ENCODE results near the gene NR1H3. TPM values are rescaled to one million over a fixed set of nuclear protein-coding genes. Genes with fewer than 3 reads are reported as not detected.
A peak's percentile ranks its signal among the peaks of the same experiment; 100 is the strongest.

The NR1H3 gene
- total RNA-seq, 1 experiment from 2014 or later: 26.3 TPM

DNA sequence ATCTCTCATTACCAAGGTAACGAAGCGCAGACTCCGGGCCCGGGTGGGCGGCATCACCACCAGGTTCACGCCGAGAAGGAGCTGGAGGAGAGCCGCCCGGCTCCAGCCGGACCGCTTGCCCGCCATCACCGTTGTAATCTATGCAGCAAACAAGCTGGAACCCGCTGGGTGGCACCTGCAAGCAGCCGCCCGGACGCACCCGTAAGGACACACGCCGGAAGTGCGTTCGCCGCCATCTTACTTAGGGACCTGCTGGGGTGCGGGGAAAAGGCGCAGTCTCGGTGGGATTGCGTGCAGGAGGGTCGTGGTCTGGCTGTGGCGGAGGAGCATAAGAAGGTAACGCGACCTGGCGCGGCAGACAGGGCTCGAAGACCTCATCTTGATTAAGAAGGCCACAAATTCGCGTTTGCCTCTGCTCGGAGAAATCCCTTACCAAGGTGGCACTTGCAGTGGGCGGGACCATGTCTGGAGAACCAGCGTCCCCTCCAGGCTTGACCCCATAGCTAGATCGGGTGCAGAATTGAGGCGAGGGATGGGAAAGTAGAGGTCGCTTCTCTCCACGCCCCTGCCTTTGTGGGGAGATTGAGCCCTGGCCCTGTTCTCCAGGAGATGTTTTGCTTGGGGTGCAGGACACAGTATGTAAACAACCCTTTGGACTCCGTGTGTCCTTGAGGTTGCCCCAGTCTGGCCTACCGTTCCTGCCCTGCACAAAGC is 9.0 kb upstream of the NR1H3 start, which contains the start of gene ACP2:
TSS of gene ACP2 (minus strand) at position 151 of the 714 bp plus-strand sequence. CDS start at position 126, 25 bp downstream.
- Histone ChIP-seq H2BK20ac (ENCODE audit: low read depth, low read length, poor library complexity, severe bottlenecking) (no peak within 1 kb of the TSS), H4K91ac (ENCODE audit: insufficient read length, low read depth, low read length) (no peak within 1 kb of the TSS), H3K23me2 (ENCODE audit: insufficient read length, low read depth, low read length, poor library complexity, severe bottlenecking) (peaks cover 8% of the 10 kb centered on the region), H2AK5ac (ENCODE audit: insufficient read length, low read length) (no peak within 1 kb of the TSS), H3K27me3 (ENCODE audit: insufficient read depth, low read length) (no peaks in the 10 kb centered on the region), H3T11ph (ENCODE audit: low read length) (no peak within 1 kb of the TSS), H3K14ac (ENCODE audit: insufficient read depth, low read length) (peak within 1 kb of the TSS; percentile 86), H2AFZ (ENCODE audit: low read length) (no peak within 1 kb of the TSS), H4K20me1 (ENCODE audit: control insufficient read depth, insufficient read depth, insufficient read length) (no peaks in the 10 kb centered on the region), H4K5ac (ENCODE audit: insufficient read length, low read depth, low read length) (peak within 1 kb of the TSS; percentile 57), H3K18ac (ENCODE audit: insufficient read length, low read depth, low read length) (peak within 1 kb of the TSS; percentile 91), H2BK120ac (ENCODE audit: low read depth, low read length, poor library complexity, severe bottlenecking) (no peak within 1 kb of the TSS), H3K79me1 (ENCODE audit: insufficient read depth, low read depth, low read length, poor library complexity, severe bottlenecking) (no peaks in the 10 kb centered on the region), H3K4me2 (ENCODE audit: insufficient read depth, insufficient read length, low read length) (peak within 1 kb of the TSS; percentile 92), H2BK15ac (ENCODE audit: low read depth, low read length) (no peak within 1 kb of the TSS), H4K8ac (replicated peaks; ENCODE audit: insufficient read length, low read depth, low read length) (no peak within 1 kb of the TSS), H3K56ac (ENCODE audit: insufficient read length, low read depth, low read length) (no peak within 1 kb of the TSS), H3K79me2 (ENCODE audit: insufficient read depth, low read length) (peaks cover 3% of the 10 kb centered on the region; the same call in 1 of the 2 replicates), H2BK12ac (ENCODE audit: insufficient read length, low read depth, low read length) (no peak within 1 kb of the TSS), H3K23ac (ENCODE audit: insufficient read length, low read depth, low read length) (no peak within 1 kb of the TSS), H3K27ac (ENCODE audit: insufficient read length, low read depth, low read length) (peak within 1 kb of the TSS; percentile 40), H3K9me3 (ENCODE audit: control insufficient read depth, low read depth, low read length) (no peaks in the 10 kb centered on the region), H2BK5ac (ENCODE audit: insufficient read length, low read length) (no peak within 1 kb of the TSS), H3K4me1 (ENCODE audit: insufficient read depth, low read length) (peaks cover 5% of the 10 kb centered on the region; the same call in 1 of the 2 replicates), H3K4ac (ENCODE audit: low read depth, low read length) (no peak within 1 kb of the TSS), H3K9ac (ENCODE audit: extremely low read depth, insufficient read length, low read length) (peak within 1 kb of the TSS; percentile 89)
- peak within 1 kb of the TSS; percentile 99 for H3K4me3 Mint-ChIP-seq
- peak within 1 kb of the TSS; percentile 100 for H3K27ac Mint-ChIP-seq
- peaks cover 11 to 13% of the 10 kb centered on the region in 2 experiments for H3K4me1 Mint-ChIP-seq
- peaks cover 0 to 35% (median 27%) of the 10 kb centered on the region in 3 experiments; a peak in 5 of 7 replicates for H3K36me3 Mint-ChIP-seq (ENCODE audit: insufficient read depth in 1 of 3, low read depth in 3 of 3)
- TF ChIP-seq, protein P1, sequence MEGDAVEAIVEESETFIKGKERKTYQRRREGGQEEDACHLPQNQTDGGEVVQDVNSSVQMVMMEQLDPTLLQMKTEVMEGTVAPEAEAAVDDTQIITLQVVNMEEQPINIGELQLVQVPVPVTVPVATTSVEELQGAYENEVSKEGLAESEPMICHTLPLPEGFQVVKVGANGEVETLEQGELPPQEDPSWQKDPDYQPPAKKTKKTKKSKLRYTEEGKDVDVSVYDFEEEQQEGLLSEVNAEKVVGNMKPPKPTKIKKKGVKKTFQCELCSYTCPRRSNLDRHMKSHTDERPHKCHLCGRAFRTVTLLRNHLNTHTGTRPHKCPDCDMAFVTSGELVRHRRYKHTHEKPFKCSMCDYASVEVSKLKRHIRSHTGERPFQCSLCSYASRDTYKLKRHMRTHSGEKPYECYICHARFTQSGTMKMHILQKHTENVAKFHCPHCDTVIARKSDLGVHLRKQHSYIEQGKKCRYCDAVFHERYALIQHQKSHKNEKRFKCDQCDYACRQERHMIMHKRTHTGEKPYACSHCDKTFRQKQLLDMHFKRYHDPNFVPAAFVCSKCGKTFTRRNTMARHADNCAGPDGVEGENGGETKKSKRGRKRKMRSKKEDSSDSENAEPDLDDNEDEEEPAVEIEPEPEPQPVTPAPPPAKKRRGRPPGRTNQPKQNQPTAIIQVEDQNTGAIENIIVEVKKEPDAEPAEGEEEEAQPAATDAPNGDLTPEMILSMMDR (conservative IDR thresholded peaks at IDR 0.05): peak; percentile 31; the same call in 1 of the 3 replicates
- no CpG with 5 or more reads among the region's 45 CpGs for WGBS (ENCODE audit: extremely low coverage, insufficient read length, low lambda C conversion rate)
- H3K27me3 Mint-ChIP-seq (ENCODE audit: low read depth): no peaks in the 10 kb centered on the region; the same call in 1 of the 2 replicates
- no peaks in the 10 kb centered on the region; a peak in 1 of 5 replicates for H3K9me3 Mint-ChIP-seq
- peak; percentile 86 for DNase-seq

Data from H9 (cell line).